Gastrocnemius medialis (tissue), 4 donors: ENCODE results near the gene MLPH. TPM values are rescaled to one million over a fixed set of nuclear protein-coding genes. Genes with fewer than 3 reads are reported as not detected.

Experiments used
- ATAC-seq, 2 donors: fragments of 150-250 bp; one replicate each; pipeline ENCODE4 v1.9.1; 2016
- DNase-seq, 2 donors: peaks; one replicate each; pipeline ENCODE4 v3.0.0-alpha.2; 2019
- H3K27ac ChIP-seq, 4 donors: fragments of 200-600 bp; sonication (generic); 1 replicate in 1 of 4; 2 replicates in 3 of 4; pipeline ENCODE4 v1.5.1; 2016 to 2018; ENCODE audit warnings: mild to moderate bottlenecking in 2 of 4, moderate library complexity in 1 of 4
- H3K27me3 ChIP-seq, 3 donors: fragments of 200-600 bp; sonication (generic) in 2 of 3; 1 replicate in 1 of 3; 2 replicates in 2 of 3; pipeline versions ENCODE4 v1.5.1 to v1.6.0; 2016 to 2019; ENCODE audit warnings: mild to moderate bottlenecking in 1 of 3, moderate library complexity in 1 of 3
- H3K36me3 ChIP-seq, 2 donors: fragments of 200-600 bp; sonication (generic) in 1 of 2; one replicate each; pipeline ENCODE4 v1.5.1; 2017 to 2018
- H3K4me1 ChIP-seq, 2 donors: fragments of 200-600 bp; sonication (generic) in 1 of 2; one replicate each; pipeline ENCODE4 v1.5.1; 2016 to 2017; ENCODE audit warnings: mild to moderate bottlenecking in 2 of 2
- H3K4me3 ChIP-seq, 4 donors: fragments of 200-600 bp; sonication (generic) in 3 of 4; 1 replicate in 1 of 4; 2 replicates in 3 of 4; pipeline ENCODE4 v1.5.1; 2016 to 2019; ENCODE audit warnings: mild to moderate bottlenecking in 2 of 4
- H3K9me3 ChIP-seq, 3 donors: fragments of 200-600 bp; sonication (generic) in 2 of 3; 1 replicate in 1 of 3; 2 replicates in 2 of 3; pipeline ENCODE4 v1.5.1; 2016 to 2019
- CTCF ChIP-seq, 5 experiments: fragments of 450-650 bp in 3 of 5; fragments of 200-600 bp in 2 of 5; sonication (generic) in 2 of 5; IDR thresholded peaks in 4 of 5; conservative IDR thresholded peaks in 1 of 5; 1 replicate in 4 of 5; 2 replicates in 1 of 5; pipeline ENCODE4 v1.5.1; 2016 to 2019; ENCODE audit warnings: antibody characterized with exemption in 5 of 5, mild to moderate bottlenecking in 3 of 5, moderate library complexity in 3 of 5
- POLR2A ChIP-seq, 2 donors: fragments of 450-650 bp; IDR thresholded peaks; one replicate each; pipeline ENCODE4 v1.6.1; 2017; ENCODE audit warnings: antibody characterized with exemption in 2 of 2, mild to moderate bottlenecking in 2 of 2, moderate library complexity in 2 of 2
- in situ Hi-C, 4 donors: fragments of 200-750 bp; cut with MboI; loops; one replicate each; pipeline versions ENCODE4 v1.15.0 to v1.8.0; 2017; ENCODE audit warnings: low sequenced_read_pairs in 4 of 4
- intact Hi-C: fragments of 100-400 bp; cut with DNase I; formaldehyde crosslinking; loops from one replicate; pipeline ENCODE4 v1.15.1; 2023; ENCODE audit warnings: low total_unique reads
- total RNA-seq, 4 donors: library from RNA; depleted of rRNA; stranded (reverse); fragments of >200 nt; gene quantifications; one replicate each; pipeline versions ENCODE4 v1.1.0 to v1.2.3, GENCODE V29; 2016

Gene MLPH
- total RNA-seq, 4 donors from 2014 or later = 6.5 to 8.7 (median 7.2) TPM

GRCh38 chr2:237549216-237549615 is 62.2 kb downstream of the MLPH start:
- H3K27me3 ChIP-seq = no peaks in the 10 kb centered on the region
- intact Hi-C loops = no loop called here
- no peak overlapping the region for H3K4me3 ChIP-seq
- ATAC-seq (no peak), DNase-seq (no peak)
- in situ Hi-C loops = no loop called here
- H3K27ac ChIP-seq = no peak overlapping the region
- TF ChIP-seq POLR2A (IDR thresholded peaks at IDR 0.05) (no peak), CTCF (IDR thresholded peaks at IDR 0.05 in 4 of 5, conservative IDR thresholded peaks at IDR 0.05 in 1 of 5) (no peak)
- no peaks in the 10 kb centered on the region for H3K9me3 ChIP-seq
- H3K4me1 ChIP-seq = no peaks in the 10 kb centered on the region
- H3K36me3 ChIP-seq = no peaks in the 10 kb centered on the region

- ATAC-seq = no peak
- Histone ChIP-seq H3K9me3 (no peaks in the 10 kb centered on the region), H3K4me1 (no peaks in the 10 kb centered on the region), H3K36me3 (no peaks in the 10 kb centered on the region), H3K4me3 (no peak overlapping the region), H3K27me3 (no peaks in the 10 kb centered on the region), H3K27ac (no peak overlapping the region)
- in situ Hi-C loops (no loop called here), intact Hi-C loops (no loop called here)
- TF ChIP-seq POLR2A (IDR thresholded peaks at IDR 0.05) = no peak
- no peak for TF ChIP-seq CTCF (IDR thresholded peaks at IDR 0.05 in 4 of 5, conservative IDR thresholded peaks at IDR 0.05 in 1 of 5)
- DNase-seq = no peak
These were observed 62.8 kb downstream of the MLPH start for GRCh38 chr2:237549643-237550415.

- Histone ChIP-seq H3K4me1 (no peaks in the 10 kb centered on the region), H3K36me3 (no peaks in the 10 kb centered on the region), H3K27ac (no peak overlapping the region), H3K27me3 (no peaks in the 10 kb centered on the region), H3K9me3 (peaks cover 0 to 4% (median 0%) of the 10 kb centered on the region in 3 donors), H3K4me3 (no peak overlapping the region)
- ATAC-seq (no peak), DNase-seq (no peak)
- in situ Hi-C loops = no loop called here
- TF ChIP-seq CTCF (IDR thresholded peaks at IDR 0.05 in 4 of 5, conservative IDR thresholded peaks at IDR 0.05 in 1 of 5) (no peak), POLR2A (IDR thresholded peaks at IDR 0.05) (no peak)
- intact Hi-C loops = no loop called here
These were observed 64.1 kb downstream of the MLPH start for GRCh38 chr2:237551071-237551574.

- intact Hi-C loops (no loop called here), in situ Hi-C loops (no loop called here)
- Histone ChIP-seq H3K36me3 (no peaks in the 10 kb centered on the region), H3K4me3 (no peak overlapping the region), H3K9me3 (peaks cover 0 to 4% (median 0%) of the 10 kb centered on the region in 3 donors), H3K27me3 (no peaks in the 10 kb centered on the region), H3K27ac (no peak overlapping the region), H3K4me1 (no peaks in the 10 kb centered on the region)
- ATAC-seq (no peak), DNase-seq (no peak)
- TF ChIP-seq POLR2A (IDR thresholded peaks at IDR 0.05) (no peak), CTCF (IDR thresholded peaks at IDR 0.05 in 4 of 5, conservative IDR thresholded peaks at IDR 0.05 in 1 of 5) (no peak)
These were observed 65.9 kb downstream of the MLPH start for GRCh38 chr2:237552908-237553307.
